Uterus (tissue), 2 donors: ENCODE results near the gene IGF2BP2.

ENCODE experiments used
- CTCF ChIP-seq, 4 experiments: fragments of 200-600 bp in 2 of 4; fragments of 450-650 bp in 2 of 4; sonication (generic) in 2 of 4; IDR thresholded peaks; one replicate each; pipeline ENCODE4 v1.5.1; 2016 to 2019; ENCODE audit warnings: antibody characterized with exemption in 4 of 4, mild to moderate bottlenecking in 2 of 4, moderate library complexity in 1 of 4
- POLR2A ChIP-seq, 2 donors: fragments of 450-650 bp; IDR thresholded peaks; one replicate each; pipeline ENCODE4 v1.6.1; 2016; ENCODE audit warnings: antibody characterized with exemption in 2 of 2, mild to moderate bottlenecking in 1 of 2, moderate library complexity in 1 of 2

DNA sequence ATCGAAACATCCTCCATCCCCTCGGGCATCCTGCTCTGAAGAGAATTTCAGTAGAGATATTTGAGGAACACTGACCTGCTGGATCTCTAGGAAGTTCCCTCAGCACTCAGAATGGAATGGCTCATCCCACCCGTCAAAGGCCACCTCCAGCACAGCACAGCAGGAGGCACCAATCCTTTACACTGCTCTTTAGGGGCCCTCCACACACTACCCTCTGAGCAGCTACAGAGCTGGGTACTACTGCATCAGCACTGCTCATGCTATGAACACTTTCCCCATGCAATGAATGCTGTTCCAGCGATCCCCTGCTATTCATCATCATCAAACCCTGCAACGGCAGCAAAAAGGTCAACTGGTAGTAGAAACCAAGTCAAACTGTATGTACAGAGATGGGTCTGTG lies 40.5 kb downstream of the IGF2BP2 start:
- no peak for TF ChIP-seq POLR2A (IDR thresholded peaks at IDR 0.05)
- TF ChIP-seq CTCF (IDR thresholded peaks at IDR 0.05), result no peak
